GM21529 (cell line): ENCODE measurements around the gene GTF2H2C_2.
A peak's percentile ranks its signal among the peaks of the same experiment; 100 is the strongest.
"Not testable (repeated sequence)": the region's sequence is repeated elsewhere in the genome, so short reads cannot be mapped to it uniquely, and the experiment has no call there.

Experiments used
- ATAC-seq: cut with Tn5 transposase; IDR thresholded peaks from one replicate; pipeline ENCODE4 v1.9.1; 2021; ENCODE audit not compliant: unreplicated experiment

Gene GTF2H2C_2

GRCh38 chr5:70415117-70415516, at the start of gene GTF2H2C_2:
Gene GTF2H2C_2 (plus strand): TSS chr5:70415368.
- peak; percentile 98 for ATAC-seq

GRCh38 chr5:70400984-70401686, 14.0 kb upstream of the GTF2H2C_2 start:
- ATAC-seq = not testable (repeated sequence)

GRCh38 chr5:70421322-70421721, 6.2 kb downstream of the GTF2H2C_2 start:
- not testable (repeated sequence) for ATAC-seq

GRCh38 chr5:70423215-70423614, 8.0 kb downstream of the GTF2H2C_2 start:
- not testable (repeated sequence) for ATAC-seq

GRCh38 chr5:70438518-70438917, 23.4 kb downstream of the GTF2H2C_2 start:
- not testable (repeated sequence) for ATAC-seq

GRCh38 chr5:70449565-70449964, 34.4 kb downstream of the GTF2H2C_2 start:
- ATAC-seq = not testable (repeated sequence)

GRCh38 chr5:70451249-70451984, 36.2 kb downstream of the GTF2H2C_2 start:
- not testable (repeated sequence) for ATAC-seq

- ATAC-seq = peak; percentile 97
Observed at GRCh38 chr5:70457093-70457492, 41.9 kb downstream of the GTF2H2C_2 start.

- ATAC-seq = not testable (repeated sequence)
Observed at GRCh38 chr5:70459188-70459587, 44.0 kb downstream of the GTF2H2C_2 start.

GRCh38 chr5:70461984-70462383, 46.8 kb downstream of the GTF2H2C_2 start:
- not testable (repeated sequence) for ATAC-seq

- not testable (repeated sequence) for ATAC-seq
Observed at GRCh38 chr5:70464019-70464637, 49.0 kb downstream of the GTF2H2C_2 start.

GRCh38 chr5:70469926-70470509, 54.9 kb downstream of the GTF2H2C_2 start:
- not testable (repeated sequence) for ATAC-seq
